Breast epithelium (tissue), 3 donors: ENCODE results near the gene GLB1L2.

Experiments
- POLR2A ChIP-seq: fragments of 450-650 bp; IDR thresholded peaks from one replicate; pipeline ENCODE4 v1.6.1; 2016; ENCODE audit warnings: antibody characterized with exemption, mild to moderate bottlenecking, moderate library complexity
- POLR2AphosphoS5 ChIP-seq, 3 donors: sonication (generic); formaldehyde crosslinking; IDR thresholded peaks; one replicate each; pipeline ENCODE4 v1.6.1; 2017; ENCODE audit warnings: antibody characterized with exemption in 3 of 3
- TF ChIP-seq, protein P1 (sequence below), 3 donors: fragments of 450-650 bp; IDR thresholded peaks; one replicate each; pipeline ENCODE4 v1.5.1; 2016 to 2017; ENCODE audit warnings: antibody characterized with exemption in 3 of 3, mild to moderate bottlenecking in 3 of 3, moderate library complexity in 3 of 3

DNA sequence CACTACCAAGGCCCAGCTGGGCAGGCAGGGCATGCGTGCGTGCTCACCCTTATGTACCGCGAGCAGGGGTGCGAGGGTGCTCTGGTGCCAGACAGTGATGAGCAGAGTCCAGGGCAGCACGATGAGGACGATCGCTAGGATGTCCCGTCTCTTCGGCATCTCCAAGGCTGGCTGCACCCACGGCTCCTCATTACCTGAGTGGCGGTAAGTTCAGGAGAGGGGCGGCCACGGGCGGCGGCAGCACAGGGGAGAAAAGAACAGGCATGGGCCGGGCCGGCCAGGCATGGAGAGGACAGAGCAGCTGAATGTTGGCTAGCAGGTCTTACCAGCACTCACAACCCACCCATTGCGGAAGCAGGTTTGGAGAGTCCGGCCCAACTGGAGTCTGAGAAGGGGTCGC is 55.7 kb downstream of the GLB1L2 start:
- TF ChIP-seq, protein P1, sequence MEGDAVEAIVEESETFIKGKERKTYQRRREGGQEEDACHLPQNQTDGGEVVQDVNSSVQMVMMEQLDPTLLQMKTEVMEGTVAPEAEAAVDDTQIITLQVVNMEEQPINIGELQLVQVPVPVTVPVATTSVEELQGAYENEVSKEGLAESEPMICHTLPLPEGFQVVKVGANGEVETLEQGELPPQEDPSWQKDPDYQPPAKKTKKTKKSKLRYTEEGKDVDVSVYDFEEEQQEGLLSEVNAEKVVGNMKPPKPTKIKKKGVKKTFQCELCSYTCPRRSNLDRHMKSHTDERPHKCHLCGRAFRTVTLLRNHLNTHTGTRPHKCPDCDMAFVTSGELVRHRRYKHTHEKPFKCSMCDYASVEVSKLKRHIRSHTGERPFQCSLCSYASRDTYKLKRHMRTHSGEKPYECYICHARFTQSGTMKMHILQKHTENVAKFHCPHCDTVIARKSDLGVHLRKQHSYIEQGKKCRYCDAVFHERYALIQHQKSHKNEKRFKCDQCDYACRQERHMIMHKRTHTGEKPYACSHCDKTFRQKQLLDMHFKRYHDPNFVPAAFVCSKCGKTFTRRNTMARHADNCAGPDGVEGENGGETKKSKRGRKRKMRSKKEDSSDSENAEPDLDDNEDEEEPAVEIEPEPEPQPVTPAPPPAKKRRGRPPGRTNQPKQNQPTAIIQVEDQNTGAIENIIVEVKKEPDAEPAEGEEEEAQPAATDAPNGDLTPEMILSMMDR (IDR thresholded peaks at IDR 0.05): no peak
- TF ChIP-seq POLR2A: no peak
- TF ChIP-seq POLR2AphosphoS5 (IDR thresholded peaks at IDR 0.05): no peak
